Ovary (tissue), 9 donors: ENCODE measurements around the gene FER1L5. TPM values are rescaled to one million over a fixed set of nuclear protein-coding genes. Genes with fewer than 3 reads are reported as not detected.

Experiments
- DNase-seq, 5 donors: peaks; one replicate each; pipeline ENCODE4 v3.0.0-alpha.2; 2019 to 2020
- H3K27ac ChIP-seq, 2 donors: fragments of 200-600 bp; one replicate each; pipeline versions ENCODE4 v1.5.1 to v1.8.0; 2019 to 2022
- H3K27me3 ChIP-seq: fragments of 200-600 bp; one replicate; pipeline ENCODE4 v1.8.0; 2022
- H3K36me3 ChIP-seq: fragments of 200-600 bp; sonication (generic); one replicate; pipeline ENCODE4 v1.5.1; 2019
- H3K4me1 ChIP-seq: one replicate; pipeline ENCODE4 v1.8.1; 2013; ENCODE audit warnings: mild to moderate bottlenecking, moderate library complexity; ENCODE audit not compliant: insufficient read depth
- H3K4me3 ChIP-seq: fragments of 200-600 bp; sonication (generic); one replicate; pipeline ENCODE4 v1.5.1; 2017
- H3K9me3 ChIP-seq, 2 donors: fragments of 200-600 bp in 1 of 2; sonication (generic) in 1 of 2; one replicate each; pipeline versions ENCODE4 v1.5.1 to v1.8.1; 2013 to 2019; ENCODE audit warnings: mild to moderate bottlenecking in 1 of 2, moderate library complexity in 1 of 2
- EP300 ChIP-seq: sonication (generic); formaldehyde crosslinking; IDR thresholded peaks from one replicate; pipeline ENCODE4 v1.6.1; 2017; ENCODE audit warnings: antibody characterized with exemption
- POLR2A ChIP-seq: fragments of 450-650 bp; IDR thresholded peaks from one replicate; pipeline ENCODE4 v1.6.1; 2017; ENCODE audit warnings: antibody characterized with exemption, mild to moderate bottlenecking, moderate library complexity
- WGBS, 3 donors: extraction: QIAGEN DNeasy Blood & Tissue Kit in 1 of 3; methylation state at CpG; one replicate each; pipeline versions ENCODE4 v1.1.5 to v1.1.7; 2013 to 2017; 5-methylcytosine and 5-hydroxymethylcytosine counted together
- intact Hi-C, 4 donors: fragments of 100-400 bp; cut with DNase I; formaldehyde crosslinking; loops; one replicate each; pipeline versions ENCODE4 v1.11.0 to v1.15.1; 2022 to 2023
- polyA plus RNA-seq, 2 donors: library from polyadenylated mRNA; stranded (reverse); fragments of 200-250 nt in 1 of 2; fragments of 350-450 nt in 1 of 2; fragmentation: Illumina TruSeq in 1 of 2; extraction: RNeasy Lipid Tissue Mini Kit (QIAGEN cat#74804) in 1 of 2; gene quantifications; one replicate each; pipeline ENCODE4 v1.2.3, GENCODE V29; 2013 to 2014
- total RNA-seq, 7 donors: library from RNA; depleted of rRNA in 2 of 7; stranded (reverse); fragments of >200 nt in 2 of 7; fragmentation: NEBNext Ultra II Directional in 3 of 7; extraction: Animal tissue kit (Norgen Biotek cat#: 25700) in 3 of 7; gene quantifications; one replicate each; pipeline versions ENCODE4 v1.1.0 to v1.2.4, GENCODE V29; 2016 to 2023
- TF ChIP-seq, protein P1 (sequence below), 3 donors: fragments of 450-650 bp in 2 of 3; fragments of 200-600 bp in 1 of 3; IDR thresholded peaks; one replicate each; pipeline versions ENCODE4 v1.5.1 to v1.8.0; 2016 to 2022; ENCODE audit warnings: antibody characterized with exemption in 3 of 3, mild to moderate bottlenecking in 1 of 3
- donor health status: DM: no; HTN: no; CAD: no; lungs with moderate emphysema.
- donor health status: DM: no; HTN: no; CAD: no.
- donor health status: Bipolar disorder and iron deficiency.
- donor health status: DM: yes; HTN: yes; CAD: no.
- donor health status: DM: no; HTN: no; CAD: no.
- donor health status: DM: yes; HTN: yes; CAD: no.

The FER1L5 gene
- total and polyA plus RNA-seq, 9 donors: 0.08 to 0.80 (median 0.23) TPM

DNA sequence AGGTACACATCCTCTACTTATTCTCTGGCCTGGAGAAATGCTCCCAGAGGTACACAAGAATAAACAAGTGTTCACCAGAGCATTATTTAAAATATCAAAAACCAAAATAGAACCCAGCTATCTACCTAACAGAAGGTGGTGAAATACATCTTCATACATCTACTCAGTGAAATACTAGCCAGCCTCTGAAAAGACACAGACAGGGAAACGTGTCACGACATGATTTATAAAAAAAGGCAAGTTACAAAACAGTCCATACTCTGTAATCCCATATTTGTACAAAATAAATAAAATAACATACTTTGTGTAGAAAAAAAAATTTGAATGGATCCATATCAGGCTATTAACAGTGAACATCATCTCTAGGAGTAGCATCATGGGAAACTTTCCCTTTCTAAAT is 42.6 kb upstream of the FER1L5 start:
- no peak overlapping the region for H3K27ac ChIP-seq
- H3K27me3 ChIP-seq: no peaks in the 10 kb centered on the region
- no peaks in the 10 kb centered on the region for H3K4me1 ChIP-seq
- intact Hi-C loops: no loop called here
- no peak for DNase-seq
- H3K36me3 ChIP-seq: no peaks in the 10 kb centered on the region
- H3K9me3 ChIP-seq: no peaks in the 10 kb centered on the region
- 65 to 74% (median 65%) methylated on average over 2 of the region's 2 CpGs for WGBS, 3 donors
- no peak overlapping the region for H3K4me3 ChIP-seq
- TF ChIP-seq POLR2A: no peak
- no peak for TF ChIP-seq EP300
- TF ChIP-seq, protein P1, sequence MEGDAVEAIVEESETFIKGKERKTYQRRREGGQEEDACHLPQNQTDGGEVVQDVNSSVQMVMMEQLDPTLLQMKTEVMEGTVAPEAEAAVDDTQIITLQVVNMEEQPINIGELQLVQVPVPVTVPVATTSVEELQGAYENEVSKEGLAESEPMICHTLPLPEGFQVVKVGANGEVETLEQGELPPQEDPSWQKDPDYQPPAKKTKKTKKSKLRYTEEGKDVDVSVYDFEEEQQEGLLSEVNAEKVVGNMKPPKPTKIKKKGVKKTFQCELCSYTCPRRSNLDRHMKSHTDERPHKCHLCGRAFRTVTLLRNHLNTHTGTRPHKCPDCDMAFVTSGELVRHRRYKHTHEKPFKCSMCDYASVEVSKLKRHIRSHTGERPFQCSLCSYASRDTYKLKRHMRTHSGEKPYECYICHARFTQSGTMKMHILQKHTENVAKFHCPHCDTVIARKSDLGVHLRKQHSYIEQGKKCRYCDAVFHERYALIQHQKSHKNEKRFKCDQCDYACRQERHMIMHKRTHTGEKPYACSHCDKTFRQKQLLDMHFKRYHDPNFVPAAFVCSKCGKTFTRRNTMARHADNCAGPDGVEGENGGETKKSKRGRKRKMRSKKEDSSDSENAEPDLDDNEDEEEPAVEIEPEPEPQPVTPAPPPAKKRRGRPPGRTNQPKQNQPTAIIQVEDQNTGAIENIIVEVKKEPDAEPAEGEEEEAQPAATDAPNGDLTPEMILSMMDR (IDR thresholded peaks at IDR 0.05): no peak

DNA sequence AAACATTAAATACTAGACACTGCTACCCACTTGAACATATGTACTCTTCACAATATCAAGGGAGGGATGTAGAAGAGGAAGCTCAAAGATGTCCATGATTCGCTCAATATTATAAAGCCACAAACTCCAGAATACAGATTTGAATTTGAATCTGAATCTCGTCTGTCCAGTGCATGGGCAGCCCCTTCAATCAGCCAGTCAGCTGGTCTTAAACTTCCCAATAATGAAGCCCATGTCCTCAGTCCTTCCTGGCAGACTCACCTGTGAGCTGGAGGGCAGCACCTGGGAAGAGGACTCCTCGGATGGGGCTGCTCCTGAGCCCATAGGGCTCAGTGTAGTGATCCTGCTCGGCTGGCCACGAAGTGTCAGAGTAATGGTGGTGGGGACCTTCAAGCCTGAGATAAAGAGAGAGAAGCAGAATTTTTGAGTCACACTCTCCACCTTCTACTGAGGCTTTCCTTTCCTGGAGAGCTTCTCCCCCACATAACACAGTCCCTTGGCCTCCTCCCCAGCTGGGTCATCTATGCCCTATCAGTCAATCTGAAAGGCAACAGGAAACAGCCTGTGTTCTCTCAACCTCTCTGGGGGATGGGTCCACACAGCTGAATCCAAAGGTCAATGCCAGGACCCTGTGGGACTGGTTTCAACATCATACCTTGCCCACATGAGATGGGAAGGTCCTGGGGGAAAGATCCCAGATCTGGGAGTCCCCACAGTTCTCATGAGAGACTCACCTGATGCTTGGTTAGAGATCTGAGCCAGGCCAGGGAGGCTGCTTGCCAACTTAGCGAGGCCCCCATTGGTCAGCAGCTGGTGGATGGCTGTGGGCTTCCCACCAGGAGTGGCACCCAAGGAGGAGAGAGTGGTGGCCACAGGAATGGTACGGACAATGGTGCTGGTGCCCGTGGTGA is 40.9 kb upstream of the FER1L5 start:
- Histone ChIP-seq H3K36me3 (no peaks in the 10 kb centered on the region), H3K9me3 (no peaks in the 10 kb centered on the region), H3K4me1 (no peaks in the 10 kb centered on the region), H3K27me3 (no peaks in the 10 kb centered on the region), H3K27ac (no peak overlapping the region), H3K4me3 (no peak overlapping the region)
- no peak for DNase-seq
- intact Hi-C loops: no loop called here
- TF ChIP-seq EP300 (no peak), POLR2A (no peak)
- TF ChIP-seq, protein P1 (IDR thresholded peaks at IDR 0.05): no peak
- WGBS, 3 donors: 84 to 90% (median 90%) methylated on average over 8 of the region's 8 CpGs

DNA sequence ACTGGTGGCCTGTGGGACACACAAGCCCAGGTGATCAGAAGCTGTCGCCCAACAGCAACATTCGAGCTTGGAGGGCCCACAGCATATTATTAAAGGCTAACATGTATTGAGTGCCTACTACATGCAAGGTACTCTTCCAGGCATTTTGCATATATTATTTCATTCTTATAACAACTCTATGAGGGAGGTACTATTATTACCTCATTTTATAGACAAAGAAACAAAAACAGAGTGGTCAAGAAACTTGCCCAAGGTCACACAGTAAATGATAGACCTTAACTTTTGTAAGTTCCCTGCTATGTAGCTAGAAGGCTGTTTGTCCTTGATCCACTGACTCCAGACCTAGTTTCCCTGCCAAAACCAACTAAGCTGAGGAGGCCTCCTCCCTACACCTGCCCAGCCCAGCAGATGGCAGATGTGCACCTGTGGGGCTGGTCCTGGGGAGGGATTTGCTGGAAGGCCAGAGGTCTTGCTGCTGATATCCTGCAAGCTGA is 40.2 kb upstream of the FER1L5 start:
- H3K4me3 ChIP-seq: no peak overlapping the region
- H3K27me3 ChIP-seq: no peaks in the 10 kb centered on the region
- intact Hi-C loops: no loop called here
- TF ChIP-seq, protein P1 (IDR thresholded peaks at IDR 0.05): no peak
- TF ChIP-seq EP300 (no peak), POLR2A (no peak)
- no peak for DNase-seq
- H3K36me3 ChIP-seq: no peaks in the 10 kb centered on the region
- no peaks in the 10 kb centered on the region for H3K4me1 ChIP-seq
- 89 to 100% (median 94%) methylated on average over 2 of the region's 2 CpGs for WGBS, 3 donors
- H3K27ac ChIP-seq: no peak overlapping the region
- H3K9me3 ChIP-seq: no peaks in the 10 kb centered on the region

DNA sequence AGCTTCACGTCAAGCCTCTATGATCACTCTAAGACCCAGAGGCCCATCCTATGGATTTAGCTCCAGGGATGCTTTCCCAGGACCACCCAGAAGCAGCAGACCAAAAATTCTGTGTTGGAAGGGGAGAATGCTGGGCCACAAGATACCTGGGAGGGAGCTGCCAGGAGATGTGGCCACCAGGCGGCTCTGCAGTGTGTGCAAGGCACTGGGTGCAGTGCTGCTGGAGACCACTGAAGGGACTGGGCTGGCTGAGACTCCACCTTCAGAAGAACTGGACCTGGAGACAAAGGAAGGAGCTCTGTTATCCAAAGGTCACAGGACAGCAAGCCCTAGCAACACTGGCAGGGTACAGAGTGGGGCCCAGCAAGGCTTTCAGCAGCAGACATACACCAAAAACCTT is 38.5 kb upstream of the FER1L5 start:
- Histone ChIP-seq H3K4me3 (no peak overlapping the region), H3K27me3 (no peaks in the 10 kb centered on the region), H3K36me3 (no peaks in the 10 kb centered on the region), H3K9me3 (no peaks in the 10 kb centered on the region), H3K27ac (no peak overlapping the region), H3K4me1 (no peaks in the 10 kb centered on the region)
- no peak for DNase-seq
- WGBS, 3 donors: 85 to 93% (median 87%) methylated on average over 2 of the region's 2 CpGs
- no peak for TF ChIP-seq EP300
- TF ChIP-seq, protein P1 (IDR thresholded peaks at IDR 0.05): no peak
- no peak for TF ChIP-seq POLR2A
- intact Hi-C loops: no loop called here
